Cardiac fibroblast (primary cell): ENCODE measurements around the gene TAS2R38.

Experiments
- DNase-seq, 2 donors: peaks; one replicate each; pipeline versions ENCODE4 v3.0.0 to v3.0.0-alpha.2; 2010; ENCODE audit warnings: low read depth in 2 of 2
- H3K4me3 ChIP-seq, 2 donors: replicated peaks in 1 of 2; 1 replicate in 1 of 2; 2 replicates in 1 of 2; pipeline ENCODE4 v1.5.1; 2011; ENCODE audit warnings: low read depth in 2 of 2, low read length in 2 of 2, mild to moderate bottlenecking in 2 of 2, moderate library complexity in 1 of 2
- TF ChIP-seq, protein P1 (sequence below): IDR thresholded peaks from one replicate; pipeline ENCODE4 v1.5.1; 2011; ENCODE audit warnings: low read depth, mild to moderate bottlenecking, low read length, inconsistent platforms

Gene TAS2R38

DNA sequence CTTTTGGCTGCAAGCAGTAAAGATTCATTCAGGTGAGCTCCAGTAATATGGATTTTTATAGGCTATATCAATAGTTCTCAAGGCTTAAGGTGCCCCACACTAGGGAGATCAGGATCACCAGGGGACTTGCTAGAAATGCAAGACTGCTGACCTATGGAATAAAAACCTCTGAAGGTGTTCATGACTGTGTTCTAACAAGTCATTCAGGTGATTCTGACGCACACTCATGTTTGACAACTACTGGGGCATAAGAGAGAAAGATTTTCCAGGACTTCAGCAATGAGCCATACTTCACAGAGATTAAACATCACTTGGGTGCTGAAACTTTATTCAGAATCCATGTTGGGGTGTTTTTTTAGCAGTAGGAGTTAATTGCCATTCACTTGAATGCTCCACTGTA lies 4.8 kb upstream of the TAS2R38 start:
- TF ChIP-seq, protein P1, sequence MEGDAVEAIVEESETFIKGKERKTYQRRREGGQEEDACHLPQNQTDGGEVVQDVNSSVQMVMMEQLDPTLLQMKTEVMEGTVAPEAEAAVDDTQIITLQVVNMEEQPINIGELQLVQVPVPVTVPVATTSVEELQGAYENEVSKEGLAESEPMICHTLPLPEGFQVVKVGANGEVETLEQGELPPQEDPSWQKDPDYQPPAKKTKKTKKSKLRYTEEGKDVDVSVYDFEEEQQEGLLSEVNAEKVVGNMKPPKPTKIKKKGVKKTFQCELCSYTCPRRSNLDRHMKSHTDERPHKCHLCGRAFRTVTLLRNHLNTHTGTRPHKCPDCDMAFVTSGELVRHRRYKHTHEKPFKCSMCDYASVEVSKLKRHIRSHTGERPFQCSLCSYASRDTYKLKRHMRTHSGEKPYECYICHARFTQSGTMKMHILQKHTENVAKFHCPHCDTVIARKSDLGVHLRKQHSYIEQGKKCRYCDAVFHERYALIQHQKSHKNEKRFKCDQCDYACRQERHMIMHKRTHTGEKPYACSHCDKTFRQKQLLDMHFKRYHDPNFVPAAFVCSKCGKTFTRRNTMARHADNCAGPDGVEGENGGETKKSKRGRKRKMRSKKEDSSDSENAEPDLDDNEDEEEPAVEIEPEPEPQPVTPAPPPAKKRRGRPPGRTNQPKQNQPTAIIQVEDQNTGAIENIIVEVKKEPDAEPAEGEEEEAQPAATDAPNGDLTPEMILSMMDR: no peak

DNA sequence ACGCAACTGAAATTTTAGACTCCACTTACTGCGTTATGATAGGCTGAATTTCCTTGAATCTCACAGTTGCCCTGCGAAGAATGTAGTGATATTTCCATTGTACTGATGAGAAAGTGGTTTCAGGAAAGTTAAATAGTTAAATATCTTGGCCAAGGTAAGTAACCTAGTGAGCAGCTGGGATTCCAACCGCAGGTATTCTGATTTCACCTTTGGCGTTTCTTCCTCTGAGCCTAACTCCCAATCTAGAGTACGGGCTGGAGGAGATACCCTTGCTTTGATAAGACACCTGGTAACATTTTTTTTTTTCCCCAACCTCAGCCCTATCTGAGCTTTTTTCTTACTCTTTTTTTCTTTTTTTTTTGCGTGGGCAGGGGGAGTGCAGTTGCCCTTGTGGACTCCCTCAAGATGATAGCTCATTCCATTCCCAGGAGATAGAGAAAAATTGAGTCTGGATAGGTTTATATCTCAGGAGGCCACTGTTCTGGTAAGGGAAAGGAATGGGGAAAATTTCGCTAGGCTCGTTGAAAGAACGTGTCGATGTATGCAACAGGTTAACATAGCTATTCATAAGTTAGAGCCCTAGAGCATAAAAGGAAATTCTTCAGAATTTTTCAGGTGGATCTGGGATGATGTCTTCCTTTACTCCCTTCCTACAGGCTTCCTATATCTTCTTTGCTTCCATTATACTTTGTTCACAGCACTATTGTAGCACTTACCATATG lies 3.1 kb upstream of the TAS2R38 start:
- H3K4me3 ChIP-seq: no peak overlapping the region
- DNase-seq: no peak
- TF ChIP-seq, protein P1: no peak

More for the DNA sequence above, 4.8 kb upstream of the TAS2R38 start:
- no peak for DNase-seq
- no peak overlapping the region for H3K4me3 ChIP-seq

DNA sequence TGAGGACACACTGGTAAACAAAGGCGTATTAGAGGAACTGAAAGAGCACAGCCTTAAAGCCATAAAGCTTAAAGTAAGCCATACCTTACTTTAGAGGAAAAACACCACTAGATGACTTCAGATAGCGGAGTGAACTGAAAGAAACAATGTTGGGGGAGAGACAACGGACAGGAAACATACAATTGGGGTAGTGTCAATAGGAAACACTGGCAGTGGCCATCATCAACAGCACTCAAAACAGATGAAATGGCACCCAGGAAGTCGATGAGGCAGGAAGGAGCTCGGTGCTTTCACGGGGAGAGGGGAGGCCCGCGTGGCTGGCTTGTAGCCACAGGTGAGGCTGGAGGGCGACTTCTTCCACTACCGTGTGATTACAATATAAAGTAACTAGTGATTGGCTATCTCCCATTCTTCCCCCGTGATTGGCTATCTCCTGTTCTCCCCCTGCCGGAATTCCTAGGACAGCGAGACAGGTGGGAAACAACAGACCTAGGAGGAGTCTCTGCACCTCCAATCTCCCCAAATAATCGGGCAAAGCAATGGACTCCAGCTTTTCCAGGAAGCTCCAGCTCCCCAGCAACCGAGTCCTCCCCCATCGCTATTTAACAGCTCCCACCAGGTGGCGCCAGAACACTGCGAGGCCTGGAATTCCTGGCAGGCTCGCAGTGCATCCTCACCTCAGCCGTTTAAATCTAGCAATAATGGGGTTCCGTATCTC lies 2.4 kb upstream of the TAS2R38 start:
- peak; percentile 36 to 76 for DNase-seq
- peak overlapping the region in 1 of 2 donors; percentile 45 for H3K4me3 ChIP-seq
- TF ChIP-seq, protein P1: peak; percentile 92

DNA sequence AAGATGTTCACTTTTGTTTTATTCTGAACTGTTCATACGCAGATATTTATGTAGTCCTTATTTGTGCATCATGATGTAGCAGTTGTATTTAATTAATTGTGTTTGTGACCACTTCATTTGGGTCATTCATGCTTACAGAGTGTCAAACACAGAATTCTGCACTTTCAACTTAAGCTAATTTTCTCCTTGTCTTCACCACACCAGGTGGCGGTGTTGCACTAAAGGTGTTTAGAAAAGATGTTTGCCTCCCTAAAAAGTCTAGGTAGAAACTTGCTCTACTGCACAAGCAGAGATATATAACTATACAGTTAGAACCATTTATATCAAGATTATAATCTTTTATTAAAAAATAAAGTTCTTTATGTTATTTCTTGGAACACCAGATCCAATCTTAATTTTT lies 1.3 kb upstream of the TAS2R38 start:
- peak in 1 of 2 donors; percentile 49 for DNase-seq
- H3K4me3 ChIP-seq: no peak overlapping the region
- TF ChIP-seq, protein P1: peak; percentile 18

DNA sequence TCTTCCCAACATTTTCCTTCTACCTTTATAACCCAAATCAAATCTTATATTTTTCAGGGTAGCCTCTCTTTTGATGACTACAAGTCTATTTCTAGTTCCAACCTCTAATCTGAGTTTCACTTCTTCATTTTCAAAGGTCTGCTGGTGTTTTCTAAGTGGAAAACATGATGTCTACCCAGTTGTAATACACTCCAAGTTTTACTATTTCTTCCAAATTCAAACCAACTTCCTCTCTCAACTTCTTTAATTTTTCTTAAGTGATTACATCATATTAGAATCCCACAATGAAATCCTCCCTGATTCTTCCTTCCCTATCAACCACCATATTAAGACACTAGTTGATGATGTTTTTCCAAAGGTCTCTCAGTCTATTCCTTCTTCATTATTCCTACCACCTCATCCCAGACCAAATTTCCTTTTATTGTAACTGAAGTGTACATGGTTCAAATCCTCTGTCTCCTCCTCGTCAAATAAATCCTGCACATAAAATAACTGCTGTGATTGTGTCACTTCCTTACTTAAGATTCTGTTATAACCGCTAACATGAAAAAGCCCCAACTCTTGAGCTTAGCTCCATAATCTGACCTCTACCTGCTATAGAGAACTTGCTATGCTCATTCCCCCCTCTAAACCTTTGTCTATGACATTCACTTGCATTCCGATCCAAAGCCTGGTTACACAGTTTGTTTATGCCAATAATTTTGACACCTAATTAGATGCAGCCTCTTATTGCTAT lies 12.7 kb downstream of the TAS2R38 start:
- no peak for DNase-seq
- TF ChIP-seq, protein P1: no peak
- H3K4me3 ChIP-seq: no peak overlapping the region

DNA sequence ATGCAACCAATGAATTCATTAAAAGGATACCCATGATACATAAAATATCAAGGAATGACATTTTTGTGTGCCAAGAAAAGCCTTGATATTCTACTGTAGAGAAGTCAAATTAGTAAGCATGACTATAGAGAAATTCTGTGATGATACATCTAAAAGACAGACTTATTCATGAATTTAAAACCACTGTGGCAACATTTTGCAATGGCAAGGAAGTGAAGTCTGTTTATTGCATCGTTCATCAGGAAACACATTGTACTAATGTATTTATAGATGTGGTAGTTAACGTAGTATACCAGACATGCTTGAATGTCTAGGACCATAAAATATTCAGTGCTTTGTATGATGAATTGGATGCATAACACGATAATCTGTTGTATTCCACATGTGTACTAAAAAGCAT lies 17.5 kb downstream of the TAS2R38 start:
- no peak overlapping the region for H3K4me3 ChIP-seq
- peak in 1 of 2 donors; percentile 88 for DNase-seq
- TF ChIP-seq, protein P1: no peak
